Sigmoid colon (tissue), 3 donors: ENCODE measurements around the gene FDX1.
A peak's percentile ranks its signal among the peaks of the same experiment; 100 is the strongest.

ENCODE experiments used
- POLR2A ChIP-seq, 2 donors: fragments of 450-650 bp; IDR thresholded peaks; one replicate each; pipeline ENCODE4 v1.6.1; 2016; ENCODE audit warnings: antibody characterized with exemption in 2 of 2, mild to moderate bottlenecking in 2 of 2, moderate library complexity in 2 of 2
- TF ChIP-seq, protein P1 (sequence below), 4 experiments: fragments of 450-650 bp in 3 of 4; fragments of 200-600 bp in 1 of 4; IDR thresholded peaks; one replicate each; pipeline ENCODE4 v1.5.1; 2016 to 2019; ENCODE audit warnings: antibody characterized with exemption in 4 of 4, mild to moderate bottlenecking in 3 of 4, moderate library complexity in 2 of 4

DNA sequence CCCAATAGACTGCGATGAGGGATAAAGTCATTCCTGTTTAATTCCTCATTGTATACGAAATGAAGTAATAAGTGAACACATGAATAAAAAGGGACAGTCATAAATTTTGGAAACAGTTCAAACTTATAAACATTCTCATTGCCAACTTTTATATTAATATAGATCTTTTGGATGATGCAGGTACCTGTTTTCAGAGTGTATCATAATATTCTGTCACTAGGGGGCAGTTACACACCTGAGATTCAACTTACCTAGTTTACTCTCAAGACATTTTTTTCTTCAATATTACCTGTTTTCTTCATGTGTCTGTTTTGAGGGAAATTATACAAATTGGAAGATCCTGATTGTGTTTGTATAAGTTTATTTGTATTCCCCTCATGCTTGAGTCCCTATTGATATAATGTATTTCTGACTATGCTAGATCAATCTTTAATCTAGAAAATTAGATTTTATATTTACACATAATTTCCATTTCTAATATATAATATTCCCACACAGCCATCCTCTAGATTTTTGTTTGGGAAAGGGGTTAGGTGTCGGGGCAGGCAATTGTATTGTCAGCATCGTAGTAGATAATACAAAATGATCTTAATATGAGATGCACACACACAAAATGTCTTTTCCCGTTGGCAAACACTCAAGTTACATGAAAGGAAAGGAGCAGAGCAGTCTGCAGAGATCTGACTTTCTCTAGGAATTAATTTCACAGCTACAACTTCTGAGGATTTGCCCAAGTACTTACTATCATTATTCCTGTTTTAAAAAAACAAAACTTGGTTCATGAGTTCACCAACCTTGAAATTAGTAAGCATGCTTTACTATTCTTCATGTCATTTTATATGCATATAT, 18.4 kb downstream of the FDX1 start:
- TF ChIP-seq, protein P1, sequence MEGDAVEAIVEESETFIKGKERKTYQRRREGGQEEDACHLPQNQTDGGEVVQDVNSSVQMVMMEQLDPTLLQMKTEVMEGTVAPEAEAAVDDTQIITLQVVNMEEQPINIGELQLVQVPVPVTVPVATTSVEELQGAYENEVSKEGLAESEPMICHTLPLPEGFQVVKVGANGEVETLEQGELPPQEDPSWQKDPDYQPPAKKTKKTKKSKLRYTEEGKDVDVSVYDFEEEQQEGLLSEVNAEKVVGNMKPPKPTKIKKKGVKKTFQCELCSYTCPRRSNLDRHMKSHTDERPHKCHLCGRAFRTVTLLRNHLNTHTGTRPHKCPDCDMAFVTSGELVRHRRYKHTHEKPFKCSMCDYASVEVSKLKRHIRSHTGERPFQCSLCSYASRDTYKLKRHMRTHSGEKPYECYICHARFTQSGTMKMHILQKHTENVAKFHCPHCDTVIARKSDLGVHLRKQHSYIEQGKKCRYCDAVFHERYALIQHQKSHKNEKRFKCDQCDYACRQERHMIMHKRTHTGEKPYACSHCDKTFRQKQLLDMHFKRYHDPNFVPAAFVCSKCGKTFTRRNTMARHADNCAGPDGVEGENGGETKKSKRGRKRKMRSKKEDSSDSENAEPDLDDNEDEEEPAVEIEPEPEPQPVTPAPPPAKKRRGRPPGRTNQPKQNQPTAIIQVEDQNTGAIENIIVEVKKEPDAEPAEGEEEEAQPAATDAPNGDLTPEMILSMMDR (IDR thresholded peaks at IDR 0.05) = peak in 2 of 4 experiments; percentile 21 to 39
- no peak for TF ChIP-seq POLR2A (IDR thresholded peaks at IDR 0.05)
